ENCODE results near the gene BDKRB2.

The BDKRB2 gene

GRCh38 chr14:96176811-96177211 lies 27.8 kb upstream of the BDKRB2 start:
- no peak for DNase-seq (ENCODE audit: low spot score)

GRCh38 chr14:96177766-96178375 lies 26.8 kb upstream of the BDKRB2 start:
- DNase-seq (ENCODE audit: low spot score): no peak

- DNase-seq (ENCODE audit: low spot score): no peak
Observed at GRCh38 chr14:96178461-96179321, 25.9 kb upstream of the BDKRB2 start.

GRCh38 chr14:96180043-96180874 lies 24.4 kb upstream of the BDKRB2 start:
- DNase-seq (ENCODE audit: low spot score): no peak

GRCh38 chr14:96181186-96182056 lies 23.2 kb upstream of the BDKRB2 start:
- DNase-seq (ENCODE audit: low spot score): no peak

GRCh38 chr14:96182546-96182945 lies 22.1 kb upstream of the BDKRB2 start:
- no peak for DNase-seq (ENCODE audit: low spot score)

- no peak for DNase-seq (ENCODE audit: low spot score)
Observed at GRCh38 chr14:96184737-96185136, 19.9 kb upstream of the BDKRB2 start.

GRCh38 chr14:96187216-96188031 lies 17.2 kb upstream of the BDKRB2 start:
- DNase-seq (ENCODE audit: low spot score): no peak

GRCh38 chr14:96189281-96189711 lies 15.3 kb upstream of the BDKRB2 start:
- no peak for DNase-seq (ENCODE audit: low spot score)

- no peak for DNase-seq (ENCODE audit: low spot score)
Observed at GRCh38 chr14:96191353-96191752, 13.3 kb upstream of the BDKRB2 start.

- no peak for DNase-seq (ENCODE audit: low spot score)
Observed at GRCh38 chr14:96191841-96192462, 12.7 kb upstream of the BDKRB2 start.

- DNase-seq (ENCODE audit: low spot score): peak; percentile 38
Observed at GRCh38 chr14:96192975-96193805, 11.4 kb upstream of the BDKRB2 start.

GRCh38 chr14:96194262-96194656 lies 10.4 kb upstream of the BDKRB2 start:
- DNase-seq (ENCODE audit: low spot score): no peak

GRCh38 chr14:96194657-96195431 lies 9.8 kb upstream of the BDKRB2 start:
- no peak for DNase-seq (ENCODE audit: low spot score)

GRCh38 chr14:96195441-96196081 lies 9.1 kb upstream of the BDKRB2 start:
- no peak for DNase-seq (ENCODE audit: low spot score)

GRCh38 chr14:96197163-96197852 lies 7.3 kb upstream of the BDKRB2 start:
- DNase-seq (ENCODE audit: low spot score): no peak

GRCh38 chr14:96197969-96198368 lies 6.7 kb upstream of the BDKRB2 start:
- DNase-seq (ENCODE audit: low spot score): no peak
